Liver (tissue), 3 donors: ENCODE data around the gene SGF29.

Source experiments
- ATF3 ChIP-seq: IDR thresholded peaks from 2 replicates; pipeline ENCODE4 v1.6.1; 2016; ENCODE audit warnings: antibody characterized with exemption
- CTCF ChIP-seq: fragments of 150-350 bp; IDR thresholded peaks from 2 replicates; pipeline ENCODE4 v1.5.1; 2017; ENCODE audit warnings: improper control_type of control experiment, low read depth, low read length; ENCODE audit not compliant: missing input control
- FOXA1 ChIP-seq: IDR thresholded peaks from 2 replicates; pipeline ENCODE4 v1.6.1; 2016; ENCODE audit warnings: antibody characterized with exemption
- HNF4G ChIP-seq: IDR thresholded peaks from 2 replicates; pipeline ENCODE4 v1.6.1; 2016; ENCODE audit warnings: antibody characterized with exemption
- JUND ChIP-seq, 2 donors: IDR thresholded peaks; 2 replicates each; pipeline ENCODE4 v1.6.1; 2016; ENCODE audit warnings: antibody characterized with exemption in 2 of 2
- MAX ChIP-seq: IDR thresholded peaks from 2 replicates; pipeline ENCODE4 v1.6.1; 2016; ENCODE audit warnings: antibody characterized with exemption
- NR2F2 ChIP-seq: IDR thresholded peaks from 2 replicates; pipeline ENCODE4 v1.6.1; 2016; ENCODE audit warnings: antibody characterized with exemption
- RAD21 ChIP-seq, 2 donors: IDR thresholded peaks; 2 replicates each; pipeline ENCODE4 v1.6.1; 2016; ENCODE audit warnings: antibody characterized with exemption in 2 of 2, mild to moderate bottlenecking in 2 of 2
- REST ChIP-seq: IDR thresholded peaks from 2 replicates; pipeline ENCODE4 v1.6.1; 2016; ENCODE audit warnings: antibody characterized with exemption, mild to moderate bottlenecking
- RXRA ChIP-seq, 2 donors: IDR thresholded peaks; 2 replicates each; pipeline ENCODE4 v1.6.1; 2017 to 2018; ENCODE audit warnings: antibody characterized with exemption in 2 of 2, mild to moderate bottlenecking in 1 of 2
- SP1 ChIP-seq: IDR thresholded peaks from 2 replicates; pipeline ENCODE4 v1.6.1; 2018; ENCODE audit warnings: antibody characterized with exemption, mild to moderate bottlenecking
- TAF1 ChIP-seq: conservative IDR thresholded peaks from 2 replicates; pipeline ENCODE4 v1.6.1; 2016; ENCODE audit warnings: antibody characterized with exemption, mild to moderate bottlenecking
- YY1 ChIP-seq: IDR thresholded peaks from 2 replicates; pipeline ENCODE4 v1.6.1; 2016; ENCODE audit warnings: antibody characterized with exemption, mild to moderate bottlenecking
- ZBTB33 ChIP-seq: IDR thresholded peaks from 2 replicates; pipeline ENCODE4 v1.6.1; 2016; ENCODE audit warnings: antibody characterized with exemption
- donor health status: healthy.
- donor health status: healthy.

GRCh38 chr16:28597692-28598261 is 44.1 kb downstream of the SGF29 start:
- TF ChIP-seq CTCF, result no peak
- TF ChIP-seq FOXA1, result no peak
- TF ChIP-seq MAX, result no peak
- no peak for TF ChIP-seq ATF3
- TF ChIP-seq SP1, result no peak
- TF ChIP-seq JUND (IDR thresholded peaks at IDR 0.05), result no peak
- peak; percentile 14 to 45 for TF ChIP-seq RXRA (IDR thresholded peaks at IDR 0.05)
- no peak for TF ChIP-seq REST
- TF ChIP-seq TAF1, result no peak
- no peak for TF ChIP-seq ZBTB33
- peak in 1 of 2 donors; percentile 30 for TF ChIP-seq RAD21 (IDR thresholded peaks at IDR 0.05)
- no peak for TF ChIP-seq YY1
- TF ChIP-seq HNF4G, result no peak
- no peak for TF ChIP-seq NR2F2
